Measurements from ENCODE around the gene SNTA1.

The SNTA1 gene

DNA sequence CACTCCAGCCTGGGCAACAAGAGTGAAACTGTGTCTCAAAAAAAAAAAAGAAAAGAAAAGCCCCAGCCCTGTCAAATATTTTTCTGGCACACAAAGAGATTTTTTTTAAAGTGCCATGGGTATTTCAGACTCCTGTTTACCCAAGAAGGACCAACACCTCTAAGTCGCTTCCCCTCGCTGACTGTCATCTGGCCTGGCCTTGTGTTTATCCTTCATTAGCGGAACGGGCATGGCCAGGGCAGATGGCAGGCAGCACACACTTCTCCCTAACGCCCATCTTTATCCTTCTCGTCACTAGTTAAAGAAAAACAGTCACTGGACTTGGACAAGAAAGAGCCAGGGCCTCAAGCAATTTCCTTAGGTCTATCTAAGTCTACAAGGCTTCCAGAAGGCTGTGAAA is 39.0 kb upstream of the SNTA1 start:
- H3K4ac ChIP-seq (ENCODE audit: low read depth in 1 of 2, low read length in 2 of 2): no peak overlapping the region
- H2AFZ ChIP-seq (ENCODE audit: low read depth, low read length): no peak overlapping the region
- H3K27me3 ChIP-seq (ENCODE audit: control insufficient read depth in 1 of 2, insufficient read depth in 1 of 2, low read length in 2 of 2): peaks cover 0 to 3% of the 10 kb centered on the region in 2 experiments
- H2AK5ac ChIP-seq (ENCODE audit: low read length, severe bottlenecking): no peak overlapping the region
- H3K4me1 ChIP-seq (ENCODE audit: control insufficient read depth, insufficient read depth, low read depth, low read length): no peaks in the 10 kb centered on the region
- no peak overlapping the region for H3K18ac ChIP-seq (ENCODE audit: low read depth in 1 of 2, low read length in 2 of 2)
- no peak overlapping the region for H2BK12ac ChIP-seq (ENCODE audit: low read length in 2 of 2)
- no peak for DNase-seq
- no peak overlapping the region for H4K8ac ChIP-seq (ENCODE audit: low read length)
- no peaks in the 10 kb centered on the region for H3K79me1 ChIP-seq (replicated peaks; ENCODE audit: low read length, poor library complexity, severe bottlenecking)
- no peak overlapping the region for H2BK15ac ChIP-seq (ENCODE audit: low read depth, poor library complexity, severe bottlenecking)
- no peak overlapping the region for H3K4me3 ChIP-seq (ENCODE audit: insufficient read depth in 1 of 2, low read depth in 1 of 2, low read length in 2 of 2)
- no peaks in the 10 kb centered on the region for H3K9me3 ChIP-seq (ENCODE audit: control insufficient read depth, low read length)
- no peak overlapping the region for H4K91ac ChIP-seq (ENCODE audit: low read length)
- no peak overlapping the region for H3K14ac ChIP-seq (ENCODE audit: low read length in 2 of 2)
- no peak overlapping the region for H3K4me2 ChIP-seq (ENCODE audit: low read length, poor library complexity, severe bottlenecking)
- H3K23ac ChIP-seq (ENCODE audit: low read length in 2 of 2): no peak overlapping the region
- WGBS: 90% methylated on average over 6 of the region's 6 CpGs
- H2BK5ac ChIP-seq (ENCODE audit: low read depth, low read length, poor library complexity, severe bottlenecking): no peak overlapping the region
- H3K9ac ChIP-seq (ENCODE audit: low read length): no peak overlapping the region
- no peak overlapping the region for H3K27ac ChIP-seq (ENCODE audit: low read length, poor library complexity, severe bottlenecking)
- H3K36me3 ChIP-seq (ENCODE audit: control insufficient read depth in 1 of 2, insufficient read depth in 2 of 2, low read depth in 1 of 2, low read length in 2 of 2): no peaks in the 10 kb centered on the region
- H2BK120ac ChIP-seq (ENCODE audit: low read depth, low read length): no peak overlapping the region

DNA sequence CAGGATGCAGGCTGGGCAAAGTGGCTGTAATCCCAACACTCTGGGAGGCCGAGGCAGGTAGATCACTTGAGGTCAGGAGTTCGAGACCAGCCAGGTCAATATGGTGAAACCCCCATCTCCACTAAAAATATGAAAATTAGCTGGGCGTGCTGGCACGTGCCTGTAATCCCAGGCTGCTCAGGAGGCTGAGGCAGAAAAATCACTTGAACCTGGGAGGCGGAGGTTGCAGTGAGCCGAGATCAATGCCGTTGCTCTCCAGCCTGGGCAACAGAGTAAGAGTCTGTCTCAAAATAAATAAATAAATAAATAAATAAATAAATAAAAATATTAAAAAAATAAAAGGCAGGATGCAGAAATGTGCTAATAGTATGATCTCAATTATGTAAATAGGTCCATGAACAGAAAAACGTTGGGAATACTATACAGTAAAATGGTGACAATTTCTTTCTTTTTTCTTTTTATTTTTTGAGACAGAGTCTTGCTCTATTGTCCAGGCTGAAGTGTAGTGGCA is 37.9 kb upstream of the SNTA1 start:
- no peak overlapping the region for H2BK12ac ChIP-seq (ENCODE audit: low read length in 2 of 2)
- H2BK15ac ChIP-seq (ENCODE audit: low read depth, poor library complexity, severe bottlenecking): no peak overlapping the region
- no peak overlapping the region for H3K4me2 ChIP-seq (ENCODE audit: low read length, poor library complexity, severe bottlenecking)
- H3K4ac ChIP-seq (ENCODE audit: low read depth in 1 of 2, low read length in 2 of 2): no peak overlapping the region
- WGBS: 93% methylated on average over 5 of the region's 8 CpGs
- H2AFZ ChIP-seq (ENCODE audit: low read depth, low read length): no peak overlapping the region
- H3K4me1 ChIP-seq (ENCODE audit: control insufficient read depth, insufficient read depth, low read depth, low read length): no peaks in the 10 kb centered on the region
- H3K4me3 ChIP-seq (ENCODE audit: insufficient read depth in 1 of 2, low read depth in 1 of 2, low read length in 2 of 2): no peak overlapping the region
- H4K91ac ChIP-seq (ENCODE audit: low read length): no peak overlapping the region
- no peak overlapping the region for H3K18ac ChIP-seq (ENCODE audit: low read depth in 1 of 2, low read length in 2 of 2)
- no peak overlapping the region for H3K27ac ChIP-seq (ENCODE audit: low read length, poor library complexity, severe bottlenecking)
- no peak overlapping the region for H3K14ac ChIP-seq (ENCODE audit: low read length in 2 of 2)
- H4K8ac ChIP-seq (ENCODE audit: low read length): no peak overlapping the region
- H2BK120ac ChIP-seq (ENCODE audit: low read depth, low read length): no peak overlapping the region
- no peak for DNase-seq
- no peaks in the 10 kb centered on the region for H3K36me3 ChIP-seq (ENCODE audit: control insufficient read depth in 1 of 2, insufficient read depth in 2 of 2, low read depth in 1 of 2, low read length in 2 of 2)
- H3K9me3 ChIP-seq (ENCODE audit: control insufficient read depth, low read length): no peaks in the 10 kb centered on the region
- no peak overlapping the region for H2AK5ac ChIP-seq (ENCODE audit: low read length, severe bottlenecking)
- H3K79me1 ChIP-seq (replicated peaks; ENCODE audit: low read length, poor library complexity, severe bottlenecking): no peaks in the 10 kb centered on the region
- no peak overlapping the region for H3K9ac ChIP-seq (ENCODE audit: low read length)
- H3K23ac ChIP-seq (ENCODE audit: low read length in 2 of 2): no peak overlapping the region
- H3K27me3 ChIP-seq (ENCODE audit: control insufficient read depth in 1 of 2, insufficient read depth in 1 of 2, low read length in 2 of 2): peaks cover 0 to 3% of the 10 kb centered on the region in 2 experiments
- H2BK5ac ChIP-seq (ENCODE audit: low read depth, low read length, poor library complexity, severe bottlenecking): no peak overlapping the region

- Histone ChIP-seq H3K18ac (ENCODE audit: low read depth in 1 of 2, low read length in 2 of 2) (no peak overlapping the region), H2BK120ac (ENCODE audit: low read depth, low read length) (no peak overlapping the region), H3K14ac (ENCODE audit: low read length in 2 of 2) (no peak overlapping the region), H3K9ac (ENCODE audit: low read length) (no peak overlapping the region), H2BK15ac (ENCODE audit: low read depth, poor library complexity, severe bottlenecking) (no peak overlapping the region), H3K27ac (ENCODE audit: low read length, poor library complexity, severe bottlenecking) (no peak overlapping the region), H3K4me2 (ENCODE audit: low read length, poor library complexity, severe bottlenecking) (no peak overlapping the region), H4K8ac (ENCODE audit: low read length) (no peak overlapping the region), H3K79me1 (replicated peaks; ENCODE audit: low read length, poor library complexity, severe bottlenecking) (no peaks in the 10 kb centered on the region), H3K23ac (ENCODE audit: low read length in 2 of 2) (no peak overlapping the region), H2AK5ac (ENCODE audit: low read length, severe bottlenecking) (no peak overlapping the region), H3K4ac (ENCODE audit: low read depth in 1 of 2, low read length in 2 of 2) (no peak overlapping the region), H4K91ac (ENCODE audit: low read length) (no peak overlapping the region), H2BK12ac (ENCODE audit: low read length in 2 of 2) (no peak overlapping the region), H3K4me1 (ENCODE audit: control insufficient read depth, insufficient read depth, low read depth, low read length) (no peaks in the 10 kb centered on the region), H3K36me3 (ENCODE audit: control insufficient read depth in 1 of 2, insufficient read depth in 2 of 2, low read depth in 1 of 2, low read length in 2 of 2) (no peaks in the 10 kb centered on the region), H3K9me3 (ENCODE audit: control insufficient read depth, low read length) (no peaks in the 10 kb centered on the region), H2BK5ac (ENCODE audit: low read depth, low read length, poor library complexity, severe bottlenecking) (no peak overlapping the region), H3K27me3 (ENCODE audit: control insufficient read depth in 1 of 2, insufficient read depth in 1 of 2, low read length in 2 of 2) (peaks cover 6 to 10% of the 10 kb centered on the region in 2 experiments), H3K4me3 (ENCODE audit: insufficient read depth in 1 of 2, low read depth in 1 of 2, low read length in 2 of 2) (no peak overlapping the region), H2AFZ (ENCODE audit: low read depth, low read length) (no peak overlapping the region)
- WGBS: 90% methylated on average over 5 of the region's 5 CpGs
- DNase-seq: no peak
These were observed 36.5 kb upstream of the SNTA1 start for GRCh38 chr20:33480048-33480447.

GRCh38 chr20:33477386-33478234 is 34.0 kb upstream of the SNTA1 start:
- 77% methylated on average over 7 of the region's 7 CpGs for whole genome bisulfite sequencing
- no peak overlapping the region for H3K18ac ChIP-seq (ENCODE audit: low read depth in 1 of 2, low read length in 2 of 2)
- no peak overlapping the region for H2AK5ac ChIP-seq (ENCODE audit: low read length, severe bottlenecking)
- H2BK12ac ChIP-seq (ENCODE audit: low read length in 2 of 2): no peak overlapping the region
- no peak overlapping the region for H2BK15ac ChIP-seq (ENCODE audit: low read depth, poor library complexity, severe bottlenecking)
- no peak for DNase-seq
- no peak overlapping the region for H3K23ac ChIP-seq (ENCODE audit: low read length in 2 of 2)
- no peaks in the 10 kb centered on the region for H3K9me3 ChIP-seq (ENCODE audit: control insufficient read depth, low read length)
- no peak overlapping the region for H3K14ac ChIP-seq (ENCODE audit: low read length in 2 of 2)
- H2AFZ ChIP-seq (ENCODE audit: low read depth, low read length): no peak overlapping the region
- H3K79me1 ChIP-seq (replicated peaks; ENCODE audit: low read length, poor library complexity, severe bottlenecking): no peaks in the 10 kb centered on the region
- no peak overlapping the region for H2BK5ac ChIP-seq (ENCODE audit: low read depth, low read length, poor library complexity, severe bottlenecking)
- no peak overlapping the region for H3K9ac ChIP-seq (ENCODE audit: low read length)
- no peak overlapping the region for H3K4me3 ChIP-seq (ENCODE audit: insufficient read depth in 1 of 2, low read depth in 1 of 2, low read length in 2 of 2)
- H3K27ac ChIP-seq (ENCODE audit: low read length, poor library complexity, severe bottlenecking): no peak overlapping the region
- H2BK120ac ChIP-seq (ENCODE audit: low read depth, low read length): no peak overlapping the region
- H3K4me1 ChIP-seq (ENCODE audit: control insufficient read depth, insufficient read depth, low read depth, low read length): no peaks in the 10 kb centered on the region
- H3K4me2 ChIP-seq (ENCODE audit: low read length, poor library complexity, severe bottlenecking): no peak overlapping the region
- no peak overlapping the region for H3K4ac ChIP-seq (ENCODE audit: low read depth in 1 of 2, low read length in 2 of 2)
- H4K91ac ChIP-seq (ENCODE audit: low read length): peak overlapping the region; percentile 8
- H3K27me3 ChIP-seq (ENCODE audit: control insufficient read depth in 1 of 2, insufficient read depth in 1 of 2, low read length in 2 of 2): peaks cover 20 to 23% of the 10 kb centered on the region in 2 experiments
- H3K36me3 ChIP-seq (ENCODE audit: control insufficient read depth in 1 of 2, insufficient read depth in 2 of 2, low read depth in 1 of 2, low read length in 2 of 2): no peaks in the 10 kb centered on the region
- H4K8ac ChIP-seq (ENCODE audit: low read length): no peak overlapping the region
